H1 (cell line): ENCODE measurements around the gene CLDN4.
A peak's percentile ranks its signal among the peaks of the same experiment; 100 is the strongest.

ENCODE experiments used
- CREB1 ChIP-seq: IDR thresholded peaks from 2 replicates; pipeline ENCODE4 v1.6.1; 2012; ENCODE audit warnings: inconsistent platforms
- CTCF ChIP-seq, 3 experiments: IDR thresholded peaks; 1 replicate in 2 of 3; 2 replicates in 1 of 3; pipeline versions ENCODE4 v1.5.1 to v1.6.1; 2011; ENCODE audit warnings: low read length in 3 of 3, mild to moderate bottlenecking in 3 of 3, inconsistent platforms in 2 of 3, low read depth in 1 of 3, moderate library complexity in 1 of 3; ENCODE audit not compliant: insufficient read depth in 1 of 3; ENCODE audit errors: control extremely low read depth in 1 of 3
- EZH2 ChIP-seq: fragments of 200-600 bp; sonication (generic); IDR thresholded peaks from 2 replicates; pipeline ENCODE4 v1.7.1; 2012; ENCODE audit warnings: low read depth, mild to moderate bottlenecking, moderate library complexity, low read length, inconsistent platforms; ENCODE audit not compliant: severe bottlenecking
- GTF2F1 ChIP-seq: IDR thresholded peaks from 2 replicates; pipeline ENCODE4 v1.6.1; 2012; ENCODE audit warnings: low read depth, low read length, improper control_type of control experiment, borderline replicate concordance
- JUN ChIP-seq: IDR thresholded peaks from 2 replicates; pipeline ENCODE4 v1.6.1; 2011; ENCODE audit warnings: low read depth, mild to moderate bottlenecking, improper control_type of control experiment, low read length
- KDM1A ChIP-seq: fragments of 200-600, 300-600 bp; sonication (generic); IDR thresholded peaks from 2 replicates; pipeline ENCODE4 v1.7.1; 2016; ENCODE audit warnings: mild to moderate bottlenecking, low read length, borderline replicate concordance
- MAFK ChIP-seq: IDR thresholded peaks from 2 replicates; pipeline ENCODE4 v1.6.1; 2012; ENCODE audit warnings: low read depth, mild to moderate bottlenecking, improper control_type of control experiment, low read length
- PHF8 ChIP-seq: fragments of 200-600 bp; sonication (generic); conservative IDR thresholded peaks from 2 replicates; pipeline ENCODE4 v1.7.1; 2012; ENCODE audit warnings: low read depth, mild to moderate bottlenecking, inconsistent platforms, low read length, moderate library complexity
- POLR2A ChIP-seq, 2 experiments: IDR thresholded peaks; 1 replicate in 1 of 2; 2 replicates in 1 of 2; pipeline ENCODE4 v1.6.1; 2011; ENCODE audit warnings: low read depth in 2 of 2, low read length in 2 of 2, mild to moderate bottlenecking in 2 of 2; ENCODE audit errors: control extremely low read depth in 1 of 2
- POLR2AphosphoS5 ChIP-seq: IDR thresholded peaks from 2 replicates; pipeline ENCODE4 v1.6.1; 2011; ENCODE audit warnings: low read depth, low read length
- RFX5 ChIP-seq: IDR thresholded peaks from 2 replicates; pipeline ENCODE4 v1.6.1; 2011; ENCODE audit warnings: low read depth, low read length, improper control_type of control experiment, borderline replicate concordance
- TBP ChIP-seq: IDR thresholded peaks from 2 replicates; pipeline ENCODE4 v1.6.1; 2011; ENCODE audit warnings: low read depth, low read length, improper control_type of control experiment

GRCh38 chr7:73830681-73831583 is at the start of gene CLDN4:
- TF ChIP-seq POLR2A (IDR thresholded peaks at IDR 0.05; ENCODE audit: control extremely low read depth in 1 of 2, low read depth in 2 of 2, low read length in 2 of 2) (peak in 1 of 2 experiments; percentile 91; a peak in 2 of 3 replicates), CTCF (IDR thresholded peaks at IDR 0.05; ENCODE audit: control extremely low read depth in 1 of 3, insufficient read depth in 1 of 3, low read depth in 1 of 3, low read length in 3 of 3) (no peak), GTF2F1 (no peak), TBP (peak; percentile 89), MAFK (0 out of 2 replicates have a peak, but pooled peaks have one; percentile 17), JUN (no peak), PHF8 (no peak), POLR2AphosphoS5 (peak; percentile 97), KDM1A (no peak), RFX5 (no peak), CREB1 (peak; percentile 39), EZH2 (no peak)
